ENCODE results near the gene SH3RF1.

GRCh38 chr4:169179609-169180521 is 90.9 kb downstream of the SH3RF1 start:
- TF ChIP-seq POLR2AphosphoS5 (IDR thresholded peaks at IDR 0.05) = no peak
- TF ChIP-seq CTCF (IDR thresholded peaks at IDR 0.05) = no peak

Data from esophagus muscularis mucosa (tissue), 3 donors.